Urothelium cell line (cell line): ENCODE measurements around the gene KRT86.

Experiments
- DNase-seq: peaks from one replicate; pipeline ENCODE4 v3.0.0; 2011; ENCODE audit warnings: low spot score, mixed read lengths
- FAIRE-seq: peaks from 2 replicates; lab custom pipeline; 2011; peaks lifted over from hg19 to GRCh38; lab: Jason Lieb, UNC

KRT86 gene

DNA sequence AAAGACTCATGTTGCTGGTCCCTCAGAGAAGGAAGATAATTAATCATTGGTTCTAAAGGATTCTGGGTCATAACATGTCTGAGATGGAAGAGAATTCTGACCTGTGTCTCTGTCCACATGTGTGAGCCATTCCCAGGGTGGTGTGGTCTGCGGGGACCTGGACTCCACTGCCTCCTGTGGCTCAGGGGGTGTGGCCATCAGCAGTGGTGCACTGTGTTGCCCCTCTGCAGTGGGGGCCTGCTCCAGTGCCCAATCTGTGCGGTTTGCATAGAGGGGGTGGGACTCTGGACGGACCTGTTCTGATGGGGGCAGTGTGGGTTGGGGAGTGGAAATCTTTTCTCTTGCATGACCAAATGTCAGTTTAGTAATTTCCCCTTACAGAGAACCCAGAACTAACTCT is 79.3 kb downstream of the KRT86 start:
- FAIRE-seq (no peak), DNase-seq (no peak)

DNA sequence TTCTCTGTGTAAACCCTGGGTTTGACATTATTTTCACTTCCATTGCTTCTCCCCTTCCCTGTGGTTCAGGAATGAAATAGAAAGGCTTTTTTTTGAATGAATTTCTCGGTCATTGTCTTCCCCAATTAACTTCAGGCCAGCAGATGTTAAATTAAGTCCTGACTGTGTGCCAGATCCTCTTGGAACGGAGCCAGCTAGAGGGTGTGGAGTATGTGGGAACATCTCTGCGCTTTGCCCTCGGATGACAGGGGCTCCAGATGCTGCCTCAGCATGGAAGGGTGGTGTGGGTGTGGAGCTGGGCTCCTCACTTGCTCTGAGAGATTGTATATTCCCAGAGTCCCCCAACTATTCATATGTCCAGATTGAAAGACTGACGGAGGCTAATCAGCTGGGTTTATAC is 79.8 kb downstream of the KRT86 start:
- DNase-seq (no peak), FAIRE-seq (no peak)

DNA sequence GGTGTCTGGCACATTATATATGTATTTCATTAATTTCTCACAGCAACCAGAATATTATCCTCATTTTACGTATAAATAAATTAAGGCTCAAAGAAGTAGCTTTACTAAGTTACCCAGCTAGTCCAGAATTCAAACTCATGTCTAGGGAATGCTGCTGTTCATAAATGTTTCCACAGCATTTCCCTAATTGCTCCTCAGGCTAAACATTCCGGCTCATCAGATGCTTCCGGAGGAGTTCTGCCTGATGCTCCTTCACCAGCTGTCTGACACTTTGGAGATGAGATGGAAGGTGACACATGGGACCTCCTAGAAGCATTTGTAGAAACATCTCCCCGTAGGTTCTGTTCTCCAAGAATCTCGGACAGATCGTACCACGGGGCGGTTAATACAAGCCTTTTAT is 80.7 kb downstream of the KRT86 start:
- FAIRE-seq: no peak
- DNase-seq: no peak

DNA sequence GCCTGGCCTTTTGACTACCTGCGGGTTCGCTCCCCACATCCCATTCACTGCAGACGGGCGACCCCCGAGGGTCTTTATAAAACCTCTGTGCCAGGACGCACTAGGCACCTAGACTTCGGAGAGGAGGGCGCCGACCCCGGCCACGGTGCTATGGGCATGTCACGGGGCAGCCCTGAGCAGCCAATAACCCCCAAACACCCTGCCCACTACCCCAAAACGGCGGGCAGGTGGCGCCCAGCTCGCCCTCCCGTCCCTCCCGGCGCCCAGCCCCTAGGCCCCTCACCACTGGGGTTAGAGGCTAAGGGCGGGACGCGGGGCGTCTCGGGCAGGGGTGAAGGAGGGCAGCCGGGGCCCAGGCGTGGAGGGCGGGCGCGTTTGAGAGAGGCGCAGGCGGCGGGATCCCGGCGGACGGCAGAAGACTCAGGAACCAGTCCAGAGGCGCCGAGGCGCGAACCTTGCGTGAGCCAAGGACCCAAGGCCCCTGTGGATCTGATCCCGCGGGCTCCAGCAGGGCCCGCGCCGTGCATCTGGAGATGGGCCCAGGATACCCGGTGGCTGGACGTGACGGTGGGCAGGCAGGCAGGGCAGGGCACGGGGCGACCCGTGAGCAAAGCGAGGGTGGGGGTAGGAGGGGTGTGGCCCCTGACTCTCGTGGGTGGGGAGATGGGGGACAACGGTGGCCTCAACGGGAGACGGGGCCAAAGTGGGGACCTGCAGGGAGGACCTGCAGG is 81.8 kb downstream of the KRT86 start:
- DNase-seq (no peak), FAIRE-seq (no peak)

DNA sequence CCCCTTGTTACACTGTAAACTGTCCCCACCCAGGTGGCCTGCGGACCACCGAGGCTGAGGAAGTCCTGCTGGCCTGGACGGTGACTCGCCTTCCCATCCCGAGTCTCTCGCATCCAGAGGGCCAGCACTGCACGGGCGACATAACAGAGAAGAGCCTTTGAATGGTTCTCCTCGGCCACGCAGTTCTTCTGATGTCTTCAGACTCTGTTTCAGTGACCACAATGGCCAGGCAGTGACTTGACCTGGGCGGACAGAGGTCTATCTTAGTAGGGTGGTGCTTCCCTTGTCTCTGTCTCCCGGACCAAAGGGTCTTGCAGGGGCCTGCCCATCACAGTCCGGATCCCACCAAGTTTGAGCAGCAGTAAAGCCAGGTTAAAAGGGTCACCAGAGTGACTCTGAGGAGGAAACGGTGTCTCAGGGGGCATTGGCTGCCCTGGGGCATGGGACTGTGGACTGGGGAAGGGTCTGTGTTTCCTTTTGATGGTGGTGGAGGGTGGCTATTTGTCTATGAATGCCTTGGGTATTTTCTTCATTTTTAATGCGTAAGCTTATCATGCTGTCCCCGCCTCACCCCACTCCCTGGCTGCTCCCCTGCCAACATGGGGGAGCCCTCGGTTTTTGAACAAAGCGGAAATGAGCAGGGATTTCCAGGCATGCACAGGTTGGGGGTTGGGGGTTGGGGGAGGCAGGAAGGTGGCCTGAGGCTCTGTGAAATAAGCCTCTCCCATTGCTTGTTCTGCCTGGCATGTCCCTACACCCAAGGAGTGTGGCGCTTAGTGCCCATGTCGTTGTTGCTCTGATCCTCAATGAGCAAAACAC is 82.5 kb downstream of the KRT86 start:
- DNase-seq: no peak
- FAIRE-seq: no peak
